HepG2 (cell line): ENCODE results near the gene OTP. TPM values are rescaled to one million over a fixed set of nuclear protein-coding genes. Genes with fewer than 3 reads are reported as not detected.
A peak's percentile ranks its signal among the peaks of the same experiment; 100 is the strongest.

ENCODE experiments used
- CHCHD3 ChIP-seq: sonication (generic); formaldehyde crosslinking; IDR thresholded peaks from 2 replicates; pipeline ENCODE4 v1.8.0; 2022; ENCODE audit warnings: mild to moderate bottlenecking, missing genetic modification reagents, moderate library complexity
- EHMT2 ChIP-seq: fragments of 200-600 bp; sonication (generic); IDR thresholded peaks from 2 replicates; pipeline ENCODE4 v1.7.0; 2017; ENCODE audit warnings: antibody characterized with exemption, low read depth, low read length, borderline replicate concordance
- RARA ChIP-seq: IDR thresholded peaks from 2 replicates; pipeline ENCODE4 v1.6.1; 2016; ENCODE audit warnings: missing genetic modification reagents, missing compliant biosample characterization
- REST ChIP-seq, 2 experiments: IDR thresholded peaks; 2 replicates each; pipeline ENCODE4 v1.6.1; 2011 to 2012; ENCODE audit warnings: low read length in 2 of 2, borderline replicate concordance in 1 of 2, low read depth in 1 of 2, mild to moderate bottlenecking in 1 of 2, moderate library complexity in 1 of 2
- SPEN ChIP-seq: sonication (generic); formaldehyde crosslinking; IDR thresholded peaks from 2 replicates; pipeline ENCODE4 v1.5.1; 2020; ENCODE audit warnings: low read depth, mild to moderate bottlenecking, missing genetic modification reagents
- TEAD3 ChIP-seq: optimal IDR thresholded peaks from 2 replicates; pipeline ENCODE3; 2016; ENCODE audit warnings: borderline replicate concordance
- THYN1 ChIP-seq: sonication (generic); formaldehyde crosslinking; IDR thresholded peaks from 2 replicates; pipeline ENCODE4 v1.8.1; 2023; ENCODE audit warnings: low read depth, mild to moderate bottlenecking, moderate library complexity, missing genetic modification reagents, borderline replicate concordance
- ZNF232 ChIP-seq: sonication (generic); formaldehyde crosslinking; IDR thresholded peaks from 2 replicates; pipeline ENCODE4 v1.4.0; 2020; ENCODE audit warnings: missing genetic modification reagents, borderline replicate concordance
- ZNF331 ChIP-seq: sonication (generic); formaldehyde crosslinking; IDR thresholded peaks from 2 replicates; pipeline ENCODE4 v1.4.0; 2020; ENCODE audit warnings: missing genetic modification reagents
- ZSCAN9 ChIP-seq: IDR thresholded peaks from 2 replicates; pipeline ENCODE4 v1.6.1; 2016; ENCODE audit warnings: borderline replicate concordance
- polyA plus RNA-seq, 8 experiments: library from polyadenylated mRNA; depleted of rRNA in 3 of 8; stranded (reverse) in 7 of 8; unstranded in 1 of 8; fragments of >200 nt; fragmentation: Illumina TruSeq in 4 of 8; extraction: Trizol in 4 of 8; gene quantifications; 2 replicates each; pipeline versions ENCODE4 v1.2.1 to v1.2.3, GENCODE V29; 2011 to 2016; ENCODE audit warnings: low read depth in 4 of 8, missing spikeins in 1 of 8, mixed read lengths in 1 of 8; ENCODE audit not compliant: insufficient read depth in 1 of 8
- total RNA-seq, 5 experiments: library from RNA; depleted of rRNA; stranded (reverse); fragments of >200 nt; fragmentation: Illumina TruSeq; extraction: Trizol; gene quantifications; 2 replicates each; pipeline ENCODE4 v1.2.3, GENCODE V29; 2016; ENCODE audit warnings: low read depth in 1 of 5
- TF ChIP-seq, protein P1 (sequence below): IDR thresholded peaks from 2 replicates; pipeline ENCODE4 v1.6.1; 2016

The OTP gene
- total and polyA plus RNA-seq, 2 of the 13 experiments (the other 11 are each of a cell fraction or from before 2014, with no cell fraction given) = not detected

GRCh38 chr5:77635067-77635916 lies 3.2 kb downstream of the OTP start (continued):
- TF ChIP-seq ZSCAN9 (CRISPR knock-in tag) (0 out of 2 replicates have a peak, but pooled peaks have one; percentile 47), TEAD3 (CRISPR knock-in tag) (peak; percentile 13), CHCHD3 (no peak), ZNF331 (CRISPR knock-in tag) (0 out of 2 replicates have a peak, but pooled peaks have one; percentile 39), SPEN (CRISPR knock-in tag) (no peak), EHMT2 (peak; percentile 99), ZNF232 (CRISPR knock-in tag) (0 out of 2 replicates have a peak, but pooled peaks have one; percentile 34), THYN1 (CRISPR knock-in tag) (no peak), REST (IDR thresholded peaks at IDR 0.05; ENCODE audit: borderline replicate concordance in 1 of 2, low read depth in 1 of 2, low read length in 2 of 2) (peak; percentile 63 to 98), RARA (CRISPR knock-in tag) (peak; percentile 14; the same call in 1 of the 2 replicates)
- TF ChIP-seq, protein P1, sequence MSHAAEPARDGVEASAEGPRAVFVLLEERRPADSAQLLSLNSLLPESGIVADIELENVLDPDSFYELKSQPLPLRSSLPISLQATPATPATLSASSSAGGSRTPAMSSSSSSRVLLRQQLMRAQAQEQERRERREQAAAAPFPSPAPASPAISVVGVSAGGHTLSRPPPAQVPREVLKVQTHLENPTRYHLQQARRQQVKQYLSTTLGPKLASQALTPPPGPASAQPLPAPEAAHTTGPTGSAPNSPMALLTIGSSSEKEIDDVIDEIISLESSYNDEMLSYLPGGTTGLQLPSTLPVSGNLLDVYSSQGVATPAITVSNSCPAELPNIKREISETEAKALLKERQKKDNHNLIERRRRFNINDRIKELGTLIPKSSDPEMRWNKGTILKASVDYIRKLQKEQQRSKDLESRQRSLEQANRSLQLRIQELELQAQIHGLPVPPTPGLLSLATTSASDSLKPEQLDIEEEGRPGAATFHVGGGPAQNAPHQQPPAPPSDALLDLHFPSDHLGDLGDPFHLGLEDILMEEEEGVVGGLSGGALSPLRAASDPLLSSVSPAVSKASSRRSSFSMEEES (CRISPR knock-in tag) = peak; percentile 17; the same call in 1 of the 2 replicates
